ENCODE results near the gene SF3B5.
"Not testable (repeated sequence)": the region's sequence is repeated elsewhere in the genome, so short reads cannot be mapped to it uniquely, and the experiment has no call there.

The SF3B5 gene

DNA sequence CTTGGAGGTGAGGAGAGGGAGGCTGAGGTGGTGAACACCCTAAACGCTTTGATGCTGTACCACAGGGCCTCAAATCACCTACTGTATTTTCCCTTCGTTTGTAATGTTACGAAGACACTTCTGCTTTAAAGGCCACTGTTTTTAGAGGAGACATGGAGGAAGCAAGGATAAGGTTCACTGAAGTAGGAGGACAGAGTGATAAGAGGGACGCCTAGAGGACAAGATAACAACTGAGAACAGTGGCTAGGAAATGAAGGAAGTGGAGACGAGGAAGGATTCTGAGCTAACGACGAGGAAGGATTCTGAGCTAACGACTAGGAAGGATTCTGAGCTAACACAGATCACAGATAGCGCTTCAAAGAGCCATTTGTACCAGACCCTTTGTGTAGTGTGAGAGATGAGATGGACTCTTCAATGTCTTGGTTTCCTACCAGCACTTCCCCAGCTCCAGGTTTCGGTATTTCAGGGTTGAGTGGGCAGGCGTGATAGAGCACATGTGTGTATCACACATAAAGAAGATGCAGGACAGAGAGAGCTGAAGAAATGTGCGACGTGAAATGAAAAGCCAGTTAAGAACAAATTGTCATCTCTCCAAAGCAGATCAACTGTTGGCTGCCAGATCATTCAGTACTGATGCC, 7.5 kb downstream of the SF3B5 start:
- H3K36me3 Mint-ChIP-seq (ENCODE audit: low read depth): no peaks in the 10 kb centered on the region
- no peaks in the 10 kb centered on the region for H3K27me3 Mint-ChIP-seq (ENCODE audit: low read depth)
- H3K4me3 Mint-ChIP-seq: no peak overlapping the region
- H3K4me1 Mint-ChIP-seq (ENCODE audit: low read depth): no peaks in the 10 kb centered on the region
- H3K9me3 Mint-ChIP-seq: no peaks in the 10 kb centered on the region
- H3K27ac Mint-ChIP-seq: no peak overlapping the region

DNA sequence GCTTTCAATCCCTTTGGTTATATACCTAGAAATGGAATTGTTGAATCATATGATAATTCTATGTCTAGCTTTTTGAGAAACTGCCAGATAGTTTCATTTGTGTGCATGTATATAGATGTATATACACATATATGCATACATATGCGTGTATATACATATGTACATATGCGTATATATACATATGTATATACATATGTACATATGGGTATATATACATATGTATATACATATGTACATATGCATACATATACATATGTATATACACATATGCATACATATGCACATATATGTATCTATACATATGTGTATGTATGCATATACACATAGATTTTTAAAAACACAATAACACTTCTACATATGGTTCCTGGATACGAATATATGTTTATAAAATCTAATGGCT, 8.4 kb downstream of the SF3B5 start:
- Mint-ChIP-seq H3K27me3 (ENCODE audit: low read depth) (no peaks in the 10 kb centered on the region), H3K36me3 (ENCODE audit: low read depth) (no peaks in the 10 kb centered on the region), H3K27ac (no peak overlapping the region), H3K4me1 (ENCODE audit: low read depth) (no peaks in the 10 kb centered on the region), H3K4me3 (no peak overlapping the region), H3K9me3 (no peaks in the 10 kb centered on the region)

DNA sequence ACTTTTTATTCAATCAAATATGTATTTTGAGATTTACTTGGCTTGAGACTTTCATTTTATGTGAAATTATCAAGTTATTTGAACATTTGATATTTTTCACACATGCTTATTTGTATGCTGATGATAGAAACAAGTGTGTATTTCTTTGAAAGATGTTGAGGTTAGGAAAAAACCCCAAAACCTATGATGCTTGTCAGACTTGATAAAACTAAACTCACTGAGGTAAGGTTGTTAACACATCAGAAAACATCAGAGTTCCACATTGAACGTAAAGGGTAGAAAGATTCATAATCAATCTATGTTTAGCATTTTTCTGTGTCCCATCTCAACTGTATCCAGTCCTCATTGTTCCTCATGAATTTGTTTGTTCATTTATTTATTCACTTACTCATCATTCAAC, 12.2 kb downstream of the SF3B5 start:
- Mint-ChIP-seq H3K27ac (no peak overlapping the region), H3K4me3 (no peak overlapping the region), H3K9me3 (no peaks in the 10 kb centered on the region), H3K27me3 (ENCODE audit: low read depth) (no peaks in the 10 kb centered on the region), H3K36me3 (ENCODE audit: low read depth) (no peaks in the 10 kb centered on the region), H3K4me1 (ENCODE audit: low read depth) (no peaks in the 10 kb centered on the region)

DNA sequence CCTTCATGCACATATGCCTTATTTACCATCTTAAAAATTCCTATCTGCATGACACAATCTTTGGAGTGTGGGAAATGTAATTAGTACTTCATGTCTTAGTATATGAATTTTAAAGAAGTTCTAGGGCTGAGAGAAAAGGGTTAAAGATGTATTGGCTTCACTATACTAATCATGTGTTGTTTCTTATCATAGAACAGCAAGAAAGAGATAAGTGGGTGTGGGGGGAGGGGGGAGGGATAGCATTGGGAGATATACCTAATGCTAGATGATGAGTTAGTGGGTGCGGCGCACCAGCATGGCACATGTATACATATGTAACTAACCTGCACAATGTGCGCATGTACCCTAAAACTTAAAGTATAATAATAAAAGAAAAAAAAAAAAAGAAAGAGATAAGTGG, 13.0 kb downstream of the SF3B5 start:
- not testable (repeated sequence) for H3K36me3 Mint-ChIP-seq (ENCODE audit: low read depth); H3K27ac Mint-ChIP-seq; H3K4me3 Mint-ChIP-seq; H3K27me3 Mint-ChIP-seq (ENCODE audit: low read depth); H3K4me1 Mint-ChIP-seq (ENCODE audit: low read depth); H3K9me3 Mint-ChIP-seq

DNA sequence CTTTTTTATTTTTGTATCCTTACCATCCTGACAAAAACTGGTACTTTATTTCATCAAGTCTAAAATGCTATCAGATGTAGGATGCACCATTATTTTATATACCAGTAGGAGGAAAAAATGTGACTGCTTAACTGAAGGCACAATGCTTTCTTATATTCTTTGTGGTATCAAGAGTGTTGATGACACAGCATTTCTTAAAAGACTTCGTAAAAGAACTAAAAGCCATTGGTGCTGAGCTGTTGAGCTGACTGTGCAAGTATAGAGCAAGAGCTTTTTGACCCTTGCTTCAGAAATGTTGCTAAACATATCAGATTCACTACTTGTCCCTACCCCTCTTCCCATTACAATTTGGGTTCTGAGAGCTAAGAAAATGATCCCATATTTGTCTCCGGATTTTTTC, 17.5 kb downstream of the SF3B5 start:
- H3K9me3 Mint-ChIP-seq: no peaks in the 10 kb centered on the region
- H3K27ac Mint-ChIP-seq: no peak overlapping the region
- peaks cover 3% of the 10 kb centered on the region for H3K27me3 Mint-ChIP-seq (ENCODE audit: low read depth)
- H3K4me1 Mint-ChIP-seq (ENCODE audit: low read depth): peaks cover 11% of the 10 kb centered on the region
- H3K4me3 Mint-ChIP-seq: no peak overlapping the region
- no peaks in the 10 kb centered on the region for H3K36me3 Mint-ChIP-seq (ENCODE audit: low read depth)

DNA sequence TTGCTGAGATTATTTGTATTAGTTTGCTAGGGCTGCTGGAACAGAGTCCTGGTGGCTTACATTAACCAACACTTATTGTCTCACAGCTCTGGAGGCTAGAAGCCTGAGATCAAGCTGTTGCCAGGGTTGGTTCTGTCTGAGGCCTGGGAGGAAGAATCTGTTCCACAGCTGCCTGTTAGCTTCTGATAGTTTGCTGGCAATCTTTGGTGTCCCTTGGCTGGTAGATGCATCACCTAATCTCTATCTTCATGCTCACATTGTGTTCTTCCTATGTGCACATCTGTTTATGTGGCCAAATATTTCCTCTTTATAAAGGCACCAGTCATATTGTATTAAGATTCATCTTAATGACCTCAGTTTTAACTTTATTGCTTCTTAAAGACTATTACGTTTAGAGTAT, 19.5 kb downstream of the SF3B5 start:
- no peaks in the 10 kb centered on the region for H3K36me3 Mint-ChIP-seq (ENCODE audit: low read depth)
- no peak overlapping the region for H3K27ac Mint-ChIP-seq
- peaks cover 11% of the 10 kb centered on the region for H3K4me1 Mint-ChIP-seq (ENCODE audit: low read depth)
- no peak overlapping the region for H3K4me3 Mint-ChIP-seq
- H3K9me3 Mint-ChIP-seq: no peaks in the 10 kb centered on the region
- H3K27me3 Mint-ChIP-seq (ENCODE audit: low read depth): peaks cover 5% of the 10 kb centered on the region

DNA sequence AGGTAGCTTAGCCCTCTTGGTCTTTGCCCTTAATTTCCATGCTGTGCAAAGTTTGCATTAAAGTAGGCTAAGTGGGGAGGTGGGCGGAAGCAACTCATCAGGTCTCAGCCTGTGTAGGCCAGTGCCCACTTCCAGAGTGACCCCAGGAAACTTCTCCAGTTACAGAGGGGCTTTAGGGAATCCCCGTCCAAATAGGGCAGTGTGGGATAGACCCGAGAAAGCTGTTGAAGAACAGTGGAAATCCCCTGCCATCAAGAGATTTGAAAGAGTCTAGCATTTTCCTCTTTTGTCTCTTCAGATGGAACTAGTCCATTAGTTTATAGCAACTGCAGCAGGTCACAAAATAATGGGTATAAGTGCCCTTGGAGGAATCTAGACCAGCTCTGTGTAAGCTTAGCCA, 20.2 kb downstream of the SF3B5 start:
- H3K27me3 Mint-ChIP-seq (ENCODE audit: low read depth): peaks cover 5% of the 10 kb centered on the region
- no peak overlapping the region for H3K4me3 Mint-ChIP-seq
- H3K4me1 Mint-ChIP-seq (ENCODE audit: low read depth): peaks cover 11% of the 10 kb centered on the region
- no peaks in the 10 kb centered on the region for H3K9me3 Mint-ChIP-seq
- H3K36me3 Mint-ChIP-seq (ENCODE audit: low read depth): no peaks in the 10 kb centered on the region
- H3K27ac Mint-ChIP-seq: no peak overlapping the region

DNA sequence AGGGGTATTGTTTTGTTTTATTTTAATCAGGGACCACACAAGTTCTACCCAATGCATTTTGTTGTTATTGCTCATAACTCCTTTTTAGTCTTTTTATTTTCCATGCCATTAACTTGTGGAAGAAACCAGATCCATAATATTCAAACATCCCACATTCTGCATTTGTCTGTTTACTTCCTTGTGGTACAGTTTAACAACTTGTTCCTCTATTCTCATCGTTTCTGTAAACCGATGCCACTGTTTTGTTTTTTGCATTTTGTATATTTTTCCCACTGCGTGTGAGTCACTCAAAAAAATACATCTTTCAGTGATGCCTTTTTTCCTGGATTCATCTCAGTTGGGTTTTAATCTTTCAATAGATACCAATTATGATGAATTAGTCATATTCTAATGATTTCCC, 22.3 kb downstream of the SF3B5 start:
- no peak overlapping the region for H3K27ac Mint-ChIP-seq
- H3K36me3 Mint-ChIP-seq (ENCODE audit: low read depth): no peaks in the 10 kb centered on the region
- H3K4me1 Mint-ChIP-seq (ENCODE audit: low read depth): peaks cover 15% of the 10 kb centered on the region
- H3K9me3 Mint-ChIP-seq: no peaks in the 10 kb centered on the region
- H3K27me3 Mint-ChIP-seq (ENCODE audit: low read depth): peaks cover 5% of the 10 kb centered on the region
- no peak overlapping the region for H3K4me3 Mint-ChIP-seq

DNA sequence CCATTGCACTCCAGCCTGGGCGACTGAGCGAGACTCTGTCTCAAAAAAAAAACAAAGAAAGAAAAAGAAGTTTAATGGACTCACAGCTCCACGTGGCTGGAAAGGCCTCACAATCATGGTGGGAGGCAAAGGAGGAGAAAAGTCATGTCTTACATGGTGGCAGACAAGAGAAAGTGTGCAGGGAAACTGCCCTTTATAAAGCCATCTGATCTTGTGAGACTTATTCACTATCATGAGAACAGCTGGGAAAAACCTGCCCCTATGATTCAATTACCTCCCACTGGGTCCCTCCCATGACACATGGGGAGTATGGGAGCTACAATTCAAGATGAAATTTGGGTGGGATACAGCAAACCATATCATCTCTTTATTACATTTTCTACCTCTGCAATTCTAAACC, 25.9 kb downstream of the SF3B5 start:
- Mint-ChIP-seq H3K9me3 (no peaks in the 10 kb centered on the region), H3K4me1 (ENCODE audit: low read depth) (peaks cover 27% of the 10 kb centered on the region), H3K36me3 (ENCODE audit: low read depth) (peaks cover 2% of the 10 kb centered on the region), H3K27me3 (ENCODE audit: low read depth) (peaks cover 5% of the 10 kb centered on the region), H3K27ac (no peak overlapping the region), H3K4me3 (no peak overlapping the region)

DNA sequence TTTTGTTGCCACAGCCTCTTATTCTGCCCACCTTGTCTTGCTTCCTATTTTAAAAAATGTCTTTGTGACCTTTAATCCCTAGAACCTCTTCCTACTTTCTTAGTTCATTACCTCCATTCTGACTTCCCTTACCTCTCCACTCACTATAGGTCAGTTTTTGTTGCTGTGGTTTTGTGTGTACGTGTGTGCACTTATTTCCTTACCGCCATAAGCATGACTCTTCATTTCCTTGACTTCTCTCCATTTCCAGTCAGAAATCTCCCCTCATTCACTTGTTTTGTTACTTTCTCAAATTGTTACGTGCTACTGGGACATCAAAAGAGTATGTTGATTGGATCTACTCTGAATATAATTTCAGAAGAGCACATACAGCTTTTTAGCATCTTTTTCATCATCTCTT, 26.6 kb downstream of the SF3B5 start:
- H3K36me3 Mint-ChIP-seq (ENCODE audit: low read depth): peaks cover 2% of the 10 kb centered on the region
- no peak overlapping the region for H3K27ac Mint-ChIP-seq
- H3K4me3 Mint-ChIP-seq: no peak overlapping the region
- peaks cover 27% of the 10 kb centered on the region for H3K4me1 Mint-ChIP-seq (ENCODE audit: low read depth)
- peaks cover 5% of the 10 kb centered on the region for H3K27me3 Mint-ChIP-seq (ENCODE audit: low read depth)
- H3K9me3 Mint-ChIP-seq: no peaks in the 10 kb centered on the region

DNA sequence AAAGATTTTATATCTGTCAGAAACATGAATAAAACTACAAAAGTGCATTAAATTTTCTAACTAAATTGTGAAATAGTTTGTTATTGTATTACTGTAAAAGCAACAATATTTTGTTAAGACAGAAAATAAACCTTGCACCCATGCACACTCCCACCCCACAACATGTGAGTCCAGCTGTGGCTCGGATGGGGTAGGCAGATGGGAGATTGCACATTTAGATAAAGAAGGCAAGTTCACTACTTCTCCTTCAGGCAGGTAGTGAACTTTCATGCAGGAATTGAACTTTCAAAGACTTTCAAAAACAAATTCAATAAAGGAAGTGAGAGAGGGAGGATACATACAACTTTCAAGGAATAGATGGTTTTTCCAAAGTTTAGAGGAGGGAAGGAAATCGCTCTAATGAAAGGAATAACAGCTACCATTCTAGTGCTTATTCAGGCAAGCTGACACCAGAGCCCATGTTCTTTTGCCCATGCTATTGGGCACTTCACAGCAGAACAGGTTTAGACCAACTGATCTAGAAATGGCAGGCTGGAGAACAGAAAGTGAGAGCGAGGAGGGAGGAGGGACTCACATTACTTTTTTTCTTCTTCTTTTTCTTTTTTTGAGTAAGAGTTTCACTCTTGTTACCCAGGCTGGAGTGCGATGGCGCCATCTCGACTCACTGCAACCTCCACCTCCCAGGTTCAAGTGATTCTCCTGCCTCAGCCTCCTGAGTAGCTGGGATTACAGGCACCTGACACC, 28.5 kb downstream of the SF3B5 start:
- Mint-ChIP-seq H3K36me3 (ENCODE audit: low read depth) (peaks cover 2% of the 10 kb centered on the region), H3K27me3 (ENCODE audit: low read depth) (peaks cover 2% of the 10 kb centered on the region), H3K4me3 (peak overlapping the region; percentile 16), H3K9me3 (no peaks in the 10 kb centered on the region), H3K27ac (peak overlapping the region; percentile 18), H3K4me1 (ENCODE audit: low read depth) (peaks cover 40% of the 10 kb centered on the region)

DNA sequence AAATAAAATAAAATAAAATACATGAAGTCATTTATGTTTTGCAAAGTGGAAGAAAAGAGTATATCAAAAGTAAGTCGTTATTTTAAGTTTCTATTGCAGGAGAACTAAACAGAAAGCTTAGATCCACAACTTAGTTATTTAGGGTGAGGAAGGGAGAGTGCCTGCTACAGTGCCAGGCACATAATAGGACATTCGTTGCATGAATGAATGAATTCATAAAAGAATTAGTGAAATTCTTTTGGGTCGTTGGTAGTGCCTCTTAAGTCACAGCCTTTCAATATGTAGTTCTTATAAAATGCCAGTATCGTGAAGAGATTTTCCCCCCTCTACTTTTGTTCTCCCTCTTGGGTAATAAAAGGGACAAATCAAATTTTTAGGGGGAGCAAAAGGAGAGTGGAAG, 29.1 kb downstream of the SF3B5 start:
- Mint-ChIP-seq H3K27ac (no peak overlapping the region), H3K4me1 (ENCODE audit: low read depth) (peaks cover 40% of the 10 kb centered on the region), H3K36me3 (ENCODE audit: low read depth) (peaks cover 2% of the 10 kb centered on the region), H3K4me3 (no peak overlapping the region), H3K27me3 (ENCODE audit: low read depth) (peaks cover 6% of the 10 kb centered on the region), H3K9me3 (no peaks in the 10 kb centered on the region)

DNA sequence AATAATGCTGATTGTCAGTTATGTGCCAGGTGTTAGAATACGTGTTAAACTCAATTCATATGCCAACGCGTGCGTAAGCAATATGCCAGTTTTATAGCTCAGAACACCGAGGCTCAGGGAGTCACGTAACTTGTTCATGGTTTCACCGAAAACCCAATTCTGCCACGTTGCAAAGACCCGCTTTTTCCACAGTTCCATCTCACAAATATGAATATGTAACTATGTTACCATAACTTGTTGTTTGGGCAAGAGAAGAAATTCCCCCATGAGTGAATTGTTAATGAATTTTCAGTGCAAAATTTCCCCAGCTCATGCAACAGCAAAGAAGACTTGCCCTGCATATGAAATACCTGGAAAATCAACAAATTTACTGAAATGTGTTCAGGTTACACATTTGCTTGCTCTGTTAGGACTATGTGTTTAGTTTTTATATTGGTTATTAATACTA, 30.1 kb downstream of the SF3B5 start:
- H3K27me3 Mint-ChIP-seq (ENCODE audit: low read depth): peaks cover 6% of the 10 kb centered on the region
- peak overlapping the region; percentile 81 for H3K4me3 Mint-ChIP-seq
- peaks cover 40% of the 10 kb centered on the region for H3K4me1 Mint-ChIP-seq (ENCODE audit: low read depth)
- no peaks in the 10 kb centered on the region for H3K9me3 Mint-ChIP-seq
- H3K36me3 Mint-ChIP-seq (ENCODE audit: low read depth): peaks cover 2% of the 10 kb centered on the region
- peak overlapping the region; percentile 85 for H3K27ac Mint-ChIP-seq

DNA sequence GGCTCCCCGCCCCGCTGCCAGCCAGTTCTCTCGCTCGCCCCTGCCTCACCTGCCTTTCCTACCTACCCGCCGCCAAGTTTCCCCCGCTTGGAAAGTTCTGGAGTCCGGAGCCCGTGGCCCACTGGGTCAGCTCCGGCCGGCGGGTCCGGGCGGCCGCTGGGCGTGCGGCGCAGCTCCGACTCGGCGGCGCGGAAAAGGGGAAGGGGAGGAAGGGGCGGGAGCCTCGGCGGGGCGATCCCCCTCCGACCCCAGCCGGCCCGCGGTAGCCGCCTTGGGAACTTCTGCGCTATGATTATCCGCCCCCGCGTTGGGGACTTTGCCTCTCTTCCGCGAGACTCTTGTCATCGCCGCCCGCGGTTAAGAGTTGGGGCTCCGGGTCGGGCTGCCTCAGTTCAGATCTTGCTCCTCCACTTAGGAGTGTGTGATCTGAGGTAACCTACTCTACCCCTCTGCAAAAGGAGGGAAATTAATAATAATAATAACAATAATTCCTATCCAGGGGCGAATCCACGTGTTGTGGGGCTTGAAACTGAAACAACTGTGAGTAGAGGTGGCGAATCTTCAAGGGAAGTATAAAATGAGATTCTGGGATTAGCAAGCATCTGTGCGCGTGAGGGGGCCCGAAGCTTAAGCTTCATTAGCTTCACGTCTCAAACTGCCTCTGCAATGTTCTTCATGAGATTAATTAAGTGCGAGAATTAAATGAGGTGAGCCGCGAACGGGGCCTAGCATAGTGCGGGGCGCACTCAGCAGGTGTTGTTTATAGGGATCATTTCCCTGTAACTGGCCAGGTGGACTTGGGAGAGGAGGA, 30.8 kb downstream of the SF3B5 start:
- H3K27me3 Mint-ChIP-seq (ENCODE audit: low read depth): peaks cover 6% of the 10 kb centered on the region
- H3K36me3 Mint-ChIP-seq (ENCODE audit: low read depth): peaks cover 2% of the 10 kb centered on the region
- H3K9me3 Mint-ChIP-seq: no peaks in the 10 kb centered on the region
- H3K4me1 Mint-ChIP-seq (ENCODE audit: low read depth): peaks cover 40% of the 10 kb centered on the region
- H3K27ac Mint-ChIP-seq: peak overlapping the region; percentile 85
- peak overlapping the region; percentile 81 for H3K4me3 Mint-ChIP-seq

Measured in T-helper 1 cell treated with Interleukin-12 subunit alpha and Interleukin-12 subunit beta and Interleukin-4 antibody, amounts not matched to agents 30 μg/mL and 1 μg/mL, for 36 hours (primary cell).